G401 (cell line): ENCODE results near the gene LRRC74B. TPM values are rescaled to one million over a fixed set of nuclear protein-coding genes. Genes with fewer than 3 reads are reported as not detected.
A peak's percentile ranks its signal among the peaks of the same experiment; 100 is the strongest.
"Not testable (repeated sequence)": the region's sequence is repeated elsewhere in the genome, so short reads cannot be mapped to it uniquely, and the experiment has no call there.

Experiments
- DNase-seq: peaks from one replicate; pipeline ENCODE4 v3.0.0-alpha.2; 2015; ENCODE audit warnings: low spot score
- in situ Hi-C: cut with HindIII; loops from 2 replicates; pipeline ENCODE4 v1.10.0; 2016; ENCODE audit warnings: low sequenced_read_pairs, mixed read lengths
- total RNA-seq: library from RNA; depleted of rRNA; stranded (reverse); fragments of >200 nt; shearing (Covaris generic); gene quantifications from 2 replicates; pipeline ENCODE4 v1.2.3, GENCODE V29; 2014

The LRRC74B gene
- total RNA-seq, 1 experiment from 2014 or later = not detected

- in situ Hi-C loops = no loop called here
- DNase-seq = no peak
These were observed 16.2 kb upstream of the LRRC74B start for GRCh38 chr22:21029486-21030025.

DNA sequence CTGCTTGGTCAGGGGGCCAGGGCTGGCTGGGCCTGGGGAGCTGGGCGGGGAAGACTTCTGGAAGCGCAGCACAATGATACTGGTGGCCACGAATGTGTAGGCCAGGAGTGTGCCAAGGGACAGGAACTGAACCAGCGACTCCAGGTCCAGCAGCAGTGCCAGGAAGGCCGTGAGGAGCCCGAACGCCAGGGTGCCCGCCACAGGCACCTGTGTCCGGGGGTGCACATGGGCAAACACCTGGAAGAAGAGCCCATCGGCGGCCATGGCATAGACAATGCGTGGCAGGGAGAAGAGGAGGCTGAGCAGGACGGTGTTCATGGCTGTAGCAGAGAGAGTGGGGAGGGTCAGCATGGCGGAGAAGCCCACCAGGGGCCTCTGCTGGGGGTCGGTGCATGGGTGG lies 15.7 kb upstream of the LRRC74B start:
- in situ Hi-C loops = no loop called here
- no peak for DNase-seq

DNA sequence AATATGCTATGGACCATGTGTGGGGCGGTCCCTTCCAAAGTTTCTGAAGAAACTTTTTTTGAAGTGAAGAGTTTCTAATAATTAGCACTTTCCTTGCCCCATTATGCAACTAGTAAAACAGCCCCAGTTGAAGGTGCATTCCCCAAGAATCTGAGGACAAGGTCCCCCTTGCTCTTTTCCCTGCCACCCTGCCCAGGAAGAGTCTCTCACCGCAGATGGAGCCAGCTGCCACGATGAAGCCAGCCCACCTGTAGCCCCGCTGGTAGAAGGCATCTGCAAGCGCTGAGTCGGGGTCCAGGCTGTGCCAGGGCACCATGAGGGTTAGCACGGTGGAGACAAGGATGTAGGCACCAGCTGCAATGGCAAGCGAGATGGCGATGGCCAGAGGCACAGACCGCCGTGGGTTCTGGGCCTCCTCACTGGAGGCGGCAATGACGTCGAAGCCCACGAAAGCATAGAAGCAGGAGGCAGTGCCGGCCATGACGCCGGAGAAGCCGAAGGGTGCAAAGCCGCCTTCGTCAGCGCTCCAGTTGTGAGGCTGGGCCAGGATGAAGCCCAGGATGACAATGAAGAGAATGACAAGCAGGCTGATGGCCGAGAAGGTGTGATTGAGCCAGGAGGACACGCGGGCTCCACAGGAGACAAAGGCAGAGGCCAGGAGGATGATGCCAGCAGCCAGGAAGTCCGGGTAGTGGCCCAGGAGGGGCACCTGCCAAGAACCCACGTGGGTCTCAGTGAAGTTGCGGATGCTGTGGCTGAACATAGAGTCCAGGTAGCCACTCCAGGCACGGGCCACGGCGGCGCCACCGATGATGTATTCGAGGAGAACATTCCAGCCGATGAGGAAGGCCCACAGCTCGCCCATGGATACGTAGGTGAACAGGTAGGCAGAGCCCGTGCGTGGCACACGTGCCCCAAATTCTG lies 14.9 kb upstream of the LRRC74B start:
- in situ Hi-C loops = no loop called here
- DNase-seq = peak; percentile 71

DNA sequence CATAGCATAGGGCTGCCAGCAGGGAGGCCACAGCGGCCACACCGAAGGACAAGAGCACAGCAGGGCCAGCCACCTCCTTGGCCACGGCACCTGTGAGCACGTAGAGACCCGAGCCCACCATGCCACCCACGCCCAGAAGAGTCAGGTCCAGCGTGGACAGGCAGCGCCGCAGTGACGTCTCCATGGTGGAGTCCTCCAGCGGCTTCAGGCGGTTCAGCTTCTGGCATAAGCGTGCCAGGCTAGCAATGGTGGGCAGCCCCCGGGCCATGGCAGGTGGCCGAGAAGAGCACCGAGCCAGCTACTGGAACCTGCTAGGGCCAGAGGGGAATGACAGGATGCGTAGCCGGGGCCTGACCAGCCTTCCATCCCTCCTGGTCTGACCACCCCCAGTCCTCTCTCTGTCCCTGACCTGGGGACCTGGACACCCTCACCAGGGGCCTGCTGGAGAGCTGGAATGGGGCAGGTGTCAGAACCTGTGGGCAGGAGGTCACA lies 14.2 kb upstream of the LRRC74B start:
- peak; percentile 38 for DNase-seq
- in situ Hi-C loops = no loop called here

DNA sequence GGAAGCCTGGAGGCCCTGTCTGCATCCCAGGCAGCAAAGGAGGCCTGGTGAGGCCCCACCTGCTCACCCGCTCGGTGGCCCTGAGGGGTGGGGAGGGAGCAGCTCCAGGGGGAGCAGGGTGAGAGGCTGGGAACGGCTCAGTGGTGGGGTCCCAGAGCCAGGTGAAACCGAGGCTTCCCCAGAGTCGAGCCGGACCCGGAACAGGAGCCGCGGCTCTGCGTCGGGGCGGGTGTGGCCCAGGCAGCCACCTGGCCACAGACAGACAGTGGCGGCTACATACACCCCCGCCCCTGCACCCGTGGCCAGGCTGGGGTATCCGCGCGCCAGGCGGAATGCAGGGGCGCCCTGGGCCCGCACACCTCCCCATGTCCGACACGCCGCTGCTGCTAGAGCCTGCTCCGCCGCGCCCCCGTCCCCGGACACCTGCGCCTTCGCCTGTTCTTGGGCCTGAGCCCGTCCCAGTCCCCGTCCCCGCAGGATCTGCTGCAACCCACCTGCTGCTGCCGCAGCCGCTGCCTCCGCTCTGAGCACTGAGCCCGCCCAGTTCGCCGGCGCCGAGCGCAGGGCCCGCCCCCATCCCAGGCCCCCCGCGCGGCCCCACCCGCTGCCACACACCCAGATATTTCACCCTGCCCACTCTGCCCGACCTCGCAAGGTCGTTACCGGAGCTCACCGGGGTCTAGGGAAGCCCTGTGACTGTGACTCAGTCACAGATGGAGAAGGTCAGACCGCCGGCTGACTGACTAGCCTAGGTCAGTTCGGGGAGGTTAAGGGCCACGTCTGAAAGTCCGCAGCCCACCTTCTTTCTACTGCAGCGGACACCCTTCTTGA lies 13.5 kb upstream of the LRRC74B start, which contains the start of gene SLC7A4:
Gene SLC7A4, minus strand, starts transcription at position 525 of the 831 bp plus-strand sequence. CDS start 749 bp downstream, outside the sequence.
- peak; percentile 53 for DNase-seq
- in situ Hi-C loops = no loop called here

GRCh38 chr22:21032868-21033688 lies 12.7 kb upstream of the LRRC74B start:
- no peak for DNase-seq
- in situ Hi-C loops = no loop called here

GRCh38 chr22:21033895-21034294 lies 11.9 kb upstream of the LRRC74B start:
- DNase-seq = no peak
- in situ Hi-C loops = no loop called here

DNA sequence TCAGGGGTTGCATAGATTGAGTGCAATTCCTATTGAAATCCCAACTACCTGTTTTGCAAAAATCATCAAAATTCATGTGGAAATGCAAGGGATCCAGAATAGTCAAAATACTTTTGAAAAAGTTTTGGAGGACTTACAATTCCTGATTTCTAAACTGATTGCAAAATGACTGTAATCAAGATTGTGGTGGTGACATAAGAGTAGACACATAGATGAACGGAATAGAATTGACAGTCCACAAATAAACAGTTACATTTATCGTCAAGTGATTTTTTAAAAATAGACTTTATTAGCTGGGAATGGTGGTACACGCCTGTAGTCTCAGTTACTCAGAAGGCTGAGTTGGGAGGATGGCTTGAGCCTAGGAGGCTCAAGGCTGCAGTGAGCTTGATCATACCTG lies 10.8 kb upstream of the LRRC74B start:
- in situ Hi-C loops = no loop called here
- DNase-seq = no peak

DNA sequence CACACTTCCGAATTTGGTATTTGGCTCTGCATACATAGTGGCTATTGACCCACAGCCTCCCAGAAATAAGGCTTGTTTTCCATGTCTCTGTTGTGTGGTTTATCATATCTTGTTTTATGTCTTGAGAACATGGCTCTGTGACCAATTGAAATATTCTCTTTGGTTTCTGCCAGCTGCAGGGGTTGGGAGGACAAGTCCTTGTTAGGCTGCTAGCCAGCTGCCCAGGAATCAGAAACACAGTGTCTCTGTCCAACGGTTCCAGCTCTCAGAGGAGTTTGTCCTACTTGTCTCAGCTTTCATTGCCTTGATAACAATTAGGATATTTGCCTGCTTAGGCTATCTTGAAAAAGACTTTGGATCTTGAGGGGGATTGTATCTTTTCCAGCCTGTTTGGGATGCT lies 7.3 kb upstream of the LRRC74B start:
- DNase-seq = no peak
- in situ Hi-C loops = no loop called here

GRCh38 chr22:21039158-21039557 lies 6.6 kb upstream of the LRRC74B start:
- DNase-seq, in situ Hi-C loops: not testable (repeated sequence)

DNA sequence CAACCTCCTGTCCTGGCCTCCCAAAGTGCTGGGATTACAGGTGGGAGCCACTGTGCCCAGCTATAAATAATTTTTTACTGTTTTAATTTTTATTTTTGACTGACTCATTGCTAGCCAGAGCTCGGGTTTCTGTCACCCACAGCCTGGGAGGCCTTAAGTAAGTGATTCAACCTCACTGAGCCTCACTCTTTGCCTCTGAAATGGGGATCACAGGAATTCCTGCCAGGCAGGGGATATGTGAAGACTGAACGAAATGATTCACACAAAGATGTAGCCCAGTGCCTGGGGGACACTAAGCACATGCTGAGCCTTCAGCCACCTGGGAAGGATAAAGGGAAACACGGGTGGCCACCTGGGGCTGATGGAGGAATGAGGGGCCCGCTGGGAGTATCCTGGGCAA lies 3.8 kb upstream of the LRRC74B start:
- in situ Hi-C loops = no loop called here
- no peak for DNase-seq

DNA sequence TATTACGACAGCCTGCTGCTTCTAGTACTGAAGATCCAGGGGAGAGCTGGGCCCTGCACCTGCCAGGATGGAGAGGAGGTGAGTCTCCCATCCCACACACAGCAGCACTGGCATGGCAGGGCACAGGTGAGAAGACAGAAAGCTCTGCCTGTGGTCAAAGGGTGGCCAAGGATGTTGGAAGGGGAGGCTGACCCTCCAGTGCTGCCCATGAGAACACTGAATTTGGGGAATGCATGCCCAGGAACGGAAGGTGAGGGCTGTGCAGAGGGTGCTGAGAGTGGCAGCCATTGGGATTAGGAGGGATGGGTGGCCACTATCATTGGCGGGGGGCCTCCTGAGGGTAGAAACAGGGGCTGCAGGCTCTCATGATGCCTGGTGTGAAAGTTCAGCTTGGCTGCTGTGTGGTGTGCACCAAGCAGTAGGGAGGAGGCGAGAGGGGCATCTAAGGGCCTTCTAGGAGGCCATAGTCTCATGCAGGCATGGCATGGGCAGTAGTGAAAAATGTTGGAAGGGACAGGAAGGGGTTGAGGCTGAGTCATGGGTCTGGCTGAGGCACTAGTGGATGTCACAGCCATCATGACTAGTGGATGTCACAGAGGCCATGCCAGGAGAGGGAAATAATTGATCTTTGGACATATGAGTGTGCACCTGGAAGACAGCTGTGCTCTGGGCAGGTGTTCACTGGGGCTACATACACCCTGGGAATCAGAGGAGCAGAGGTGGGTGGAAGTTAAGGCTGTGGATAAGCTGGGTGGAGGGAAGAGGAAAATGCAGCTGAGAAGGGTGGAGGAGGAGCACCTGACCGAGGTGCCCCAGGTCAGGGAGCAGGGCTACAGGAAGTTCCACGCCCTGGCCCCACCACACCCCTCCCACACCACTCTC lies 2.5 kb upstream of the LRRC74B start:
- in situ Hi-C loops = no loop called here
- no peak for DNase-seq

- in situ Hi-C loops = no loop called here
- no peak for DNase-seq
These were observed 1.7 kb upstream of the LRRC74B start for GRCh38 chr22:21043860-21044535.

DNA sequence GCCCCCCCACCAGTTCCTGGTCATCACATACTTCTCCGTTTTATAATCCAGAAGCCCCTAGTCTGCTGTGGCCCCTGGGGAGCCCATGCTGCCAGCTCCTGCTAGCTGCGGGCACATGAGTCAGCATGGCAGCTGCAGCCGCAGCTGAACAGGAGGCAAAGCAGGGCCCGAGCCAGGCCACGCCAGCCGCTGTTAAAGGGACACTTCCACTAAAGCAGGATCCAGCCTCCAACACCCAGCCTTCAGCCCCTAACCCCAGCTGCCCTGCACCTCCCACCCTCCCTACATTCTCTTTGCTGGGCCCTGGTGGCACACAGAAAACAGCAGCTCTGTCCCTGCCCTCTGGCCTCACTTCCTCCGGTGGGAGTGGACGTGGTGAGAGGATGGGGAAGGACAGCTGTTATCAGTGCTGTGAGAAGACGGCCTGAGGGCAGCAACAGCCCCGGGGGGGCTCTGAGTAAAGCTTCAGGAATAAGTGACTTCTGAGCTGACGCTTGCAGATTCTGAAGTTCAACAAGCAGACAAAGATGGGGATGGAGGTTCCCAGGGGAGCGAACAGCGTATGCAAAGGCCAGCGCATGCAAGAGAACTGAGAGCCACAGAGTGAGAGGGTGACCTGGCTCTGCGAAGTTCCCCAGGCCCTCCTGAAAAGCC lies 688 bp upstream of the LRRC74B start:
- in situ Hi-C loops = no loop called here

DNA sequence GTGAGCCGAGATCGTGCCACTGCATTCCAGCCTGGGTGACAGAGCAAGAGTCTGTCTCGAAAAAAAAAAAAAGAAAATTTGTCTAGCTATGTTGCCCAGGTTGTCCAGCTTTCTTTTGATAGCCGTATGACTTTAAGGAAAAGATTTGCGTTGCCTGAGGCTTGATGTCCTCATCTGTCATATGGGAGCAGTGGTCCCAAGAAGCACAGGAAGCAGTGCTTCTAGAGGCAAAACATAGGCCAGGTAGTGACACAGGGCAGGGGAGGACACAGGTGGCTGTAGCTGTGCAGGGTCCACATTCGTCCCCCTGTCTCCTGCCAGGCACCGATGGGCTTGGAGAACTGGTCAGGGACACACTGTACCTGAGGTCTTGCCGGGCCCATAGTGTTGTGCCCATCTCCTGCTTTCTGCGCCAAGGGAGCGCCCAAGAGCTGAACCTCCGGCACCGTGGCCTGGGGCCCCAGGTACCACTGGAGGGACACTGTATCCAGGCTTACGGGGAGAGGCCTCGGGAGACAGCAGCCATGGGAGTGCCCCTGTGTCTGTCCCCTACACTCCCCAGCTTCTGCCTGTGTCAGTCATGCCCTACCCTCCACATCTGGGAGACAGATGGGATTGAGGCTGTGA lies 1.4 kb downstream of the LRRC74B start:
- in situ Hi-C loops = no loop called here

More for the DNA sequence above, 688 bp upstream of the LRRC74B start:
- no peak for DNase-seq

GRCh38 chr22:21047730-21048129 lies 2.0 kb downstream of the LRRC74B start:
- in situ Hi-C loops = no loop called here
- no peak for DNase-seq

More for the DNA sequence above, 1.4 kb downstream of the LRRC74B start:
- no peak for DNase-seq
